Measurements from ENCODE around the gene PRKAG2.

GRCh38 chr7:151884312-151885201 is 7.6 kb upstream of the PRKAG2 start:
- TF ChIP-seq CTCF (IDR thresholded peaks at IDR 0.05; ENCODE audit: low read depth, low read length, missing input control) (no peak), ATF3 (IDR thresholded peaks at IDR 0.05) (no peak), TAF1 (conservative IDR thresholded peaks at IDR 0.05) (no peak), REST (IDR thresholded peaks at IDR 0.05) (no peak), SP1 (IDR thresholded peaks at IDR 0.05) (no peak), JUND (IDR thresholded peaks at IDR 0.05) (no peak), MAX (IDR thresholded peaks at IDR 0.05) (no peak), EGR1 (IDR thresholded peaks at IDR 0.05; ENCODE audit: low read depth in 2 of 2) (no peak), ZBTB33 (IDR thresholded peaks at IDR 0.05) (no peak), HNF4A (conservative IDR thresholded peaks at IDR 0.05) (peak in 1 of 2 donors; percentile 44), FOXA1 (IDR thresholded peaks at IDR 0.05) (no peak)
